HCT116 (cell line): ENCODE measurements around the gene PAMR1. TPM values are rescaled to one million over a fixed set of nuclear protein-coding genes. Genes with fewer than 3 reads are reported as not detected.

Experiments used
- ATAC-seq: fragments of 200-7000 bp; cut with Tn5 transposase; 2 replicates; pipeline ENCODE4 v1.9.1; 2020; ENCODE audit warnings: mild to moderate bottlenecking, moderate library complexity
- BruUV-seq: library from RNA; stranded (reverse); fragments of 400-500 nt; replicated peaks from 2 replicates; lab custom pipeline; 2021; lab: Mats Ljungman, UMichigan
- CTCF ChIA-PET: fragments of 300-600 bp; sonication (Branson Sonifier 250); formaldehyde crosslinking; loops from one replicate; lab custom pipeline; 2021; ENCODE audit warnings: antibody characterized with exemption; lab: Charles Lee
- POLR2A ChIA-PET: fragments of 300-600, 350-600 bp; sonication (Branson Sonifier 250); formaldehyde crosslinking; loops from one replicate; lab custom pipeline; 2021; ENCODE audit warnings: antibody characterized with exemption; lab: Charles Lee
- RAD21 ChIA-PET, 2 experiments: fragments of 300-600 bp; sonication (Branson Sonifier 250); formaldehyde crosslinking; loops; one replicate each; lab custom pipeline; 2023; ENCODE audit warnings: low total read pairs in 2 of 2; ENCODE audit not compliant: uncharacterized antibody in 2 of 2, unreplicated experiment in 2 of 2, low non-redundant PET in 1 of 2; lab: Charles Lee
- DNase-seq: peaks from one replicate; pipeline ENCODE4 v3.0.0-alpha.2; 2010; ENCODE audit warnings: low read depth, low spot score
- H2AFZ ChIP-seq: fragments of 200-600 bp; shearing (Covaris generic), sonication (generic); 2 replicates; pipeline ENCODE4 v1.6.1; 2017; ENCODE audit warnings: low read depth, mixed run types, mixed read lengths, antibody characterized with exemption, low read length; ENCODE audit not compliant: poor library complexity, severe bottlenecking
- H3K27ac ChIP-seq: 2 replicates; pipeline ENCODE4 v1.5.1; 2012; ENCODE audit warnings: low read depth, low read length
- H3K27me3 ChIP-seq: fragments of 200-600 bp; sonication (generic); 2 replicates; pipeline ENCODE4 v1.6.1; 2016; ENCODE audit warnings: mixed run types, low read length, mixed read lengths; ENCODE audit not compliant: insufficient read depth
- H3K36me3 ChIP-seq, 2 experiments: fragments of 200-500 bp in 1 of 2; fragments of 200-600 bp in 1 of 2; sonication (Bioruptor generic) in 1 of 2; sonication (generic) in 1 of 2; 2 replicates each; pipeline versions ENCODE4 v1.5.1 to v1.6.1; 2014 to 2016; ENCODE audit warnings: low read length in 2 of 2, inconsistent platforms in 1 of 2, mixed read lengths in 1 of 2, mixed run types in 1 of 2; ENCODE audit not compliant: insufficient read depth in 2 of 2, control insufficient read depth in 1 of 2
- H3K4me1 ChIP-seq, 2 experiments: fragments of 200-600 bp in 1 of 2; sonication (generic) in 1 of 2; 2 replicates each; pipeline versions ENCODE4 v1.5.1 to v1.6.1; 2012 to 2017; ENCODE audit warnings: low read length in 2 of 2, inconsistent platforms in 1 of 2, mild to moderate bottlenecking in 1 of 2, mixed read lengths in 1 of 2, mixed run types in 1 of 2, moderate library complexity in 1 of 2; ENCODE audit not compliant: insufficient read depth in 2 of 2, control insufficient read depth in 1 of 2
- H3K4me2 ChIP-seq: fragments of 200-600 bp; sonication (generic); 2 replicates; pipeline ENCODE4 v1.6.1; 2017; ENCODE audit warnings: mixed run types, low read length, mixed read lengths
- H3K4me3 ChIP-seq, 2 experiments: fragments of 200-600 bp in 1 of 2; sonication (generic) in 1 of 2; replicated peaks in 1 of 2; 2 replicates each; pipeline ENCODE4 v1.5.1; 2011 to 2016; ENCODE audit warnings: low read length in 2 of 2, control low read depth in 1 of 2, low read depth in 1 of 2, mild to moderate bottlenecking in 1 of 2, mixed read lengths in 1 of 2, mixed run types in 1 of 2
- H3K79me2 ChIP-seq: fragments of 200-600 bp; sonication (generic); 2 replicates; pipeline ENCODE4 v1.6.1; 2017; ENCODE audit warnings: mild to moderate bottlenecking, mixed run types, low read length, moderate library complexity, mixed read lengths; ENCODE audit not compliant: insufficient read depth
- H3K9ac ChIP-seq: fragments of 200-600 bp; sonication (generic); 2 replicates; pipeline ENCODE4 v1.6.1; 2016; ENCODE audit warnings: low read length, mixed read lengths
- H3K9me2 ChIP-seq: fragments of 200-600 bp; sonication (generic), shearing (Covaris generic); 2 replicates; pipeline ENCODE4 v1.6.1; 2017; ENCODE audit warnings: mixed run types, mild to moderate bottlenecking, moderate library complexity; ENCODE audit not compliant: insufficient read depth
- H3K9me3 ChIP-seq, 2 experiments: fragments of 200-500 bp in 1 of 2; fragments of 200-600 bp in 1 of 2; sonication (Bioruptor generic) in 1 of 2; sonication (generic) in 1 of 2; 2 replicates each; pipeline ENCODE4 v1.6.1; 2014 to 2017; ENCODE audit warnings: low read length in 2 of 2, mixed read lengths in 2 of 2, inconsistent platforms in 1 of 2, low read depth in 1 of 2, mild to moderate bottlenecking in 1 of 2, mixed run types in 1 of 2, moderate library complexity in 1 of 2; ENCODE audit not compliant: control insufficient read depth in 1 of 2, insufficient read depth in 1 of 2
- H4K20me1 ChIP-seq: fragments of 200-600 bp; sonication (generic), shearing (Covaris generic); 2 replicates; pipeline ENCODE4 v1.6.1; 2017; ENCODE audit warnings: mixed run types, mild to moderate bottlenecking, moderate library complexity; ENCODE audit not compliant: insufficient read depth
- CBX3 ChIP-seq: IDR thresholded peaks from 2 replicates; pipeline ENCODE4 v1.6.1; 2012; ENCODE audit warnings: low read depth
- CEBPB ChIP-seq: IDR thresholded peaks from 2 replicates; pipeline ENCODE4 v1.6.1; 2012; ENCODE audit warnings: low read depth
- EGR1 ChIP-seq: IDR thresholded peaks from 2 replicates; pipeline ENCODE4 v1.6.1; 2012; ENCODE audit warnings: low read depth
- ELF1 ChIP-seq: IDR thresholded peaks from 2 replicates; pipeline ENCODE4 v1.6.1; 2012; ENCODE audit warnings: low read depth, borderline replicate concordance
- JUND ChIP-seq: IDR thresholded peaks from 2 replicates; pipeline ENCODE4 v1.6.1; 2012
- POLR2A ChIP-seq: IDR thresholded peaks from 2 replicates; pipeline ENCODE4 v1.7.0; 2011; ENCODE audit warnings: borderline replicate concordance; ENCODE audit not compliant: insufficient read depth, insufficient read length; ENCODE audit errors: extremely low read depth
- RAD21 ChIP-seq: IDR thresholded peaks from 2 replicates; pipeline ENCODE4 v1.6.1; 2012; ENCODE audit warnings: low read depth, mild to moderate bottlenecking
- SIN3A ChIP-seq: IDR thresholded peaks from 2 replicates; pipeline ENCODE4 v1.6.1; 2012; ENCODE audit warnings: low read depth
- SP1 ChIP-seq: IDR thresholded peaks from 2 replicates; pipeline ENCODE4 v1.6.1; 2012; ENCODE audit warnings: low read depth
- intact Hi-C: fragments of 100-400 bp; cut with micrococcal nuclease; formaldehyde crosslinking; loops from 2 replicates; pipeline ENCODE4 v1.10.0; 2022
- total RNA-seq: library from RNA; stranded (reverse); gene quantifications from one replicate; pipeline ENCODE4 v1.2.1, GENCODE V29; 2021; ENCODE audit not compliant: unreplicated experiment
- TF ChIP-seq, protein P1 (sequence below): IDR thresholded peaks from 2 replicates; pipeline ENCODE4 v1.6.1; 2012
- TF ChIP-seq, protein P2 (sequence below), 3 experiments: fragments of 200-600 bp in 1 of 3; sonication (generic) in 1 of 3; IDR thresholded peaks in 2 of 3; conservative IDR thresholded peaks in 1 of 3; 2 replicates each; pipeline ENCODE4 v1.5.1; 2012 to 2017; ENCODE audit warnings: low read depth in 2 of 3, low read length in 2 of 3, antibody characterized with exemption in 1 of 3, borderline replicate concordance in 1 of 3, control low read depth in 1 of 3, mild to moderate bottlenecking in 1 of 3, mixed read lengths in 1 of 3, mixed run types in 1 of 3, moderate library complexity in 1 of 3; ENCODE audit not compliant: insufficient read depth in 1 of 3
- TF ChIP-seq, protein P3 (sequence below): IDR thresholded peaks from 2 replicates; pipeline ENCODE4 v1.6.1; 2011; ENCODE audit warnings: mild to moderate bottlenecking, low read length, moderate library complexity; ENCODE audit not compliant: insufficient replicate concordance; ENCODE audit errors: extremely low read depth

PAMR1 gene
- total RNA-seq, 1 experiment from 2014 or later = not detected

DNA sequence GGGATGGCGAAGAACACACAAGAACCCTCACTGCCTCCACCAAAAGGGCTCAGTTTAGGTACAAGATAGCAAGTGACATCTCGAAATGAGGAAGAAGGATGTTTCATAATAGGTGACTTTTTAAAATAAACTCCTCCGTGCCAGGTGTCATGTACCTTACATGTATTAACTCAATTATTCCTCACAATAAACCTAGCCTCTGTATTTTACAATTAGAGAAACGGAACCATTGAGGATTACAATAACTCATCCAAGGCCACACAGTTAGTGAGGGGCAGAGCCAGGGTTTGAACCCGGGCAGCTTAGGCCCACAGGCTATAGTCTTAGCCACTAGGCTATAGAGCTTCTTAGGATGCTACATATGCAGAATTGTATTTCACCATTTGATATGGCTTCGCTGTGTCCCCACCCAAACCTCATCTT lies 965 bp upstream of the PAMR1 start:
- H3K4me2 ChIP-seq = no peak overlapping the region
- H3K9ac ChIP-seq = no peak overlapping the region
- ChIA-PET RAD21 (no interaction called here), POLR2A (no interaction called here), CTCF (no interaction called here)
- H3K4me3 ChIP-seq = no peak overlapping the region
- ATAC-seq (peak; percentile 87), DNase-seq (peak; percentile 27)
- no peak overlapping the region for H3K27ac ChIP-seq
- BruUV-seq = no TSS peak
- H2AFZ ChIP-seq = no peak overlapping the region
- H3K9me2 ChIP-seq = no peaks in the 10 kb centered on the region
- no peaks in the 10 kb centered on the region; a peak in 1 of 4 replicates for H3K4me1 ChIP-seq
- peaks cover 31% of the 10 kb centered on the region for H3K27me3 ChIP-seq
- TF ChIP-seq, protein P1, sequence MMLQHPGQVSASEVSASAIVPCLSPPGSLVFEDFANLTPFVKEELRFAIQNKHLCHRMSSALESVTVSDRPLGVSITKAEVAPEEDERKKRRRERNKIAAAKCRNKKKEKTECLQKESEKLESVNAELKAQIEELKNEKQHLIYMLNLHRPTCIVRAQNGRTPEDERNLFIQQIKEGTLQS = peak; percentile 89
- TF ChIP-seq RAD21 = no peak
- H3K36me3 ChIP-seq = no peaks in the 10 kb centered on the region
- intact Hi-C loops = no loop called here
- H4K20me1 ChIP-seq = no peaks in the 10 kb centered on the region
- H3K79me2 ChIP-seq = no peaks in the 10 kb centered on the region
- H3K9me3 ChIP-seq = no peaks in the 10 kb centered on the region

DNA sequence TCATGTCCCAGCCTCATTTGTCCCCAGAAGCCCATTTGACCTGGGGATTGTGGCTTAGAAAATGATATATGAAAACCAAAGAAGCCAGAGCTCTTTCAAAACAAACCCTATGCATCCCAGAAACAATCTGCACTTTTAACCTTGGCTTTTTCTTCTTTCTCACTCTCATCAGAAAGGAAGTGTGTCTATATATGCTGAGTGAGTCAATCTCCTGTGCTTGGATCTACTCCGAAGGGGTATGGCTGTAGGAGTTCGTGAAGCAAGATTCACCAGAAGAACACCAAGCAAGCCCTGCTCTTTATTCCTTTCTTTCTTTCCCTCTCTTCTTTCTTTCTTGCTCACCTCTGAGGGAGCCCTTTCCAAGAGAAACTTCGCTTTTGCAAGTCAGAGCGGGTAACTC lies 636 bp downstream of the PAMR1 start:
- ChIA-PET RAD21 (no interaction called here), CTCF (no interaction called here), POLR2A (no interaction called here)
- Histone ChIP-seq H2AFZ (no peak overlapping the region), H3K9me2 (no peaks in the 10 kb centered on the region), H4K20me1 (no peaks in the 10 kb centered on the region), H3K4me1 (no peaks in the 10 kb centered on the region), H3K36me3 (no peaks in the 10 kb centered on the region), H3K9me3 (no peaks in the 10 kb centered on the region), H3K27ac (no peak overlapping the region), H3K27me3 (peaks cover 40% of the 10 kb centered on the region), H3K79me2 (no peaks in the 10 kb centered on the region), H3K4me3 (no peak overlapping the region), H3K4me2 (no peak overlapping the region), H3K9ac (no peak overlapping the region)
- DNase-seq = no peak
- no TSS peak for BruUV-seq
- ATAC-seq = no peak
- TF ChIP-seq POLR2A = no peak
- no peak for TF ChIP-seq ELF1
- TF ChIP-seq EGR1 = no peak
- no peak for TF ChIP-seq JUND
- no peak for TF ChIP-seq CBX3
- no peak for TF ChIP-seq SP1
- no peak for TF ChIP-seq CEBPB
- TF ChIP-seq, protein P2, sequence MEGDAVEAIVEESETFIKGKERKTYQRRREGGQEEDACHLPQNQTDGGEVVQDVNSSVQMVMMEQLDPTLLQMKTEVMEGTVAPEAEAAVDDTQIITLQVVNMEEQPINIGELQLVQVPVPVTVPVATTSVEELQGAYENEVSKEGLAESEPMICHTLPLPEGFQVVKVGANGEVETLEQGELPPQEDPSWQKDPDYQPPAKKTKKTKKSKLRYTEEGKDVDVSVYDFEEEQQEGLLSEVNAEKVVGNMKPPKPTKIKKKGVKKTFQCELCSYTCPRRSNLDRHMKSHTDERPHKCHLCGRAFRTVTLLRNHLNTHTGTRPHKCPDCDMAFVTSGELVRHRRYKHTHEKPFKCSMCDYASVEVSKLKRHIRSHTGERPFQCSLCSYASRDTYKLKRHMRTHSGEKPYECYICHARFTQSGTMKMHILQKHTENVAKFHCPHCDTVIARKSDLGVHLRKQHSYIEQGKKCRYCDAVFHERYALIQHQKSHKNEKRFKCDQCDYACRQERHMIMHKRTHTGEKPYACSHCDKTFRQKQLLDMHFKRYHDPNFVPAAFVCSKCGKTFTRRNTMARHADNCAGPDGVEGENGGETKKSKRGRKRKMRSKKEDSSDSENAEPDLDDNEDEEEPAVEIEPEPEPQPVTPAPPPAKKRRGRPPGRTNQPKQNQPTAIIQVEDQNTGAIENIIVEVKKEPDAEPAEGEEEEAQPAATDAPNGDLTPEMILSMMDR (IDR thresholded peaks at IDR 0.05 in 2 of 3, conservative IDR thresholded peaks at IDR 0.05 in 1 of 3; ENCODE audit: borderline replicate concordance in 1 of 3, insufficient read depth in 1 of 3, low read depth in 2 of 3, low read length in 2 of 3) = no peak
- TF ChIP-seq, protein P3, sequence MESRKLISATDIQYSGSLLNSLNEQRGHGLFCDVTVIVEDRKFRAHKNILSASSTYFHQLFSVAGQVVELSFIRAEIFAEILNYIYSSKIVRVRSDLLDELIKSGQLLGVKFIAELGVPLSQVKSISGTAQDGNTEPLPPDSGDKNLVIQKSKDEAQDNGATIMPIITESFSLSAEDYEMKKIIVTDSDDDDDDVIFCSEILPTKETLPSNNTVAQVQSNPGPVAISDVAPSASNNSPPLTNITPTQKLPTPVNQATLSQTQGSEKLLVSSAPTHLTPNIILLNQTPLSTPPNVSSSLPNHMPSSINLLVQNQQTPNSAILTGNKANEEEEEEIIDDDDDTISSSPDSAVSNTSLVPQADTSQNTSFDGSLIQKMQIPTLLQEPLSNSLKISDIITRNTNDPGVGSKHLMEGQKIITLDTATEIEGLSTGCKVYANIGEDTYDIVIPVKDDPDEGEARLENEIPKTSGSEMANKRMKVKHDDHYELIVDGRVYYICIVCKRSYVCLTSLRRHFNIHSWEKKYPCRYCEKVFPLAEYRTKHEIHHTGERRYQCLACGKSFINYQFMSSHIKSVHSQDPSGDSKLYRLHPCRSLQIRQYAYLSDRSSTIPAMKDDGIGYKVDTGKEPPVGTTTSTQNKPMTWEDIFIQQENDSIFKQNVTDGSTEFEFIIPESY = no peak
- no peak for TF ChIP-seq SIN3A
- intact Hi-C loops = no loop called here
